ENCODE data around the gene CETP.

Gene CETP

GRCh38 chr16:56975714-56976113 lies 14.0 kb downstream of the CETP start:
- no peak overlapping the region for H3K4me3 ChIP-seq (ENCODE audit: low read depth, low read length)
- TF ChIP-seq, protein P1, sequence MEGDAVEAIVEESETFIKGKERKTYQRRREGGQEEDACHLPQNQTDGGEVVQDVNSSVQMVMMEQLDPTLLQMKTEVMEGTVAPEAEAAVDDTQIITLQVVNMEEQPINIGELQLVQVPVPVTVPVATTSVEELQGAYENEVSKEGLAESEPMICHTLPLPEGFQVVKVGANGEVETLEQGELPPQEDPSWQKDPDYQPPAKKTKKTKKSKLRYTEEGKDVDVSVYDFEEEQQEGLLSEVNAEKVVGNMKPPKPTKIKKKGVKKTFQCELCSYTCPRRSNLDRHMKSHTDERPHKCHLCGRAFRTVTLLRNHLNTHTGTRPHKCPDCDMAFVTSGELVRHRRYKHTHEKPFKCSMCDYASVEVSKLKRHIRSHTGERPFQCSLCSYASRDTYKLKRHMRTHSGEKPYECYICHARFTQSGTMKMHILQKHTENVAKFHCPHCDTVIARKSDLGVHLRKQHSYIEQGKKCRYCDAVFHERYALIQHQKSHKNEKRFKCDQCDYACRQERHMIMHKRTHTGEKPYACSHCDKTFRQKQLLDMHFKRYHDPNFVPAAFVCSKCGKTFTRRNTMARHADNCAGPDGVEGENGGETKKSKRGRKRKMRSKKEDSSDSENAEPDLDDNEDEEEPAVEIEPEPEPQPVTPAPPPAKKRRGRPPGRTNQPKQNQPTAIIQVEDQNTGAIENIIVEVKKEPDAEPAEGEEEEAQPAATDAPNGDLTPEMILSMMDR (IDR thresholded peaks at IDR 0.05; ENCODE audit: control insufficient read depth, extremely low read depth, insufficient read depth) = no peak
- DNase-seq (ENCODE audit: low read depth) = no peak

- DNase-seq (ENCODE audit: low read depth) = no peak
- H3K4me3 ChIP-seq (ENCODE audit: low read depth, low read length) = no peak overlapping the region
- TF ChIP-seq, protein P1 (IDR thresholded peaks at IDR 0.05; ENCODE audit: control insufficient read depth, extremely low read depth, insufficient read depth) = no peak
These were observed 15.5 kb downstream of the CETP start for GRCh38 chr16:56977216-56977615.

GRCh38 chr16:56977823-56978430 lies 16.2 kb downstream of the CETP start:
- TF ChIP-seq, protein P1 (IDR thresholded peaks at IDR 0.05; ENCODE audit: control insufficient read depth, extremely low read depth, insufficient read depth) = no peak
- H3K4me3 ChIP-seq (ENCODE audit: low read depth, low read length) = no peak overlapping the region
- DNase-seq (ENCODE audit: low read depth) = no peak

- DNase-seq (ENCODE audit: low read depth) = no peak
- H3K4me3 ChIP-seq (ENCODE audit: low read depth, low read length) = no peak overlapping the region
- TF ChIP-seq, protein P1 (IDR thresholded peaks at IDR 0.05; ENCODE audit: control insufficient read depth, extremely low read depth, insufficient read depth) = no peak
These were observed 18.4 kb downstream of the CETP start for GRCh38 chr16:56980201-56980535.

DNA sequence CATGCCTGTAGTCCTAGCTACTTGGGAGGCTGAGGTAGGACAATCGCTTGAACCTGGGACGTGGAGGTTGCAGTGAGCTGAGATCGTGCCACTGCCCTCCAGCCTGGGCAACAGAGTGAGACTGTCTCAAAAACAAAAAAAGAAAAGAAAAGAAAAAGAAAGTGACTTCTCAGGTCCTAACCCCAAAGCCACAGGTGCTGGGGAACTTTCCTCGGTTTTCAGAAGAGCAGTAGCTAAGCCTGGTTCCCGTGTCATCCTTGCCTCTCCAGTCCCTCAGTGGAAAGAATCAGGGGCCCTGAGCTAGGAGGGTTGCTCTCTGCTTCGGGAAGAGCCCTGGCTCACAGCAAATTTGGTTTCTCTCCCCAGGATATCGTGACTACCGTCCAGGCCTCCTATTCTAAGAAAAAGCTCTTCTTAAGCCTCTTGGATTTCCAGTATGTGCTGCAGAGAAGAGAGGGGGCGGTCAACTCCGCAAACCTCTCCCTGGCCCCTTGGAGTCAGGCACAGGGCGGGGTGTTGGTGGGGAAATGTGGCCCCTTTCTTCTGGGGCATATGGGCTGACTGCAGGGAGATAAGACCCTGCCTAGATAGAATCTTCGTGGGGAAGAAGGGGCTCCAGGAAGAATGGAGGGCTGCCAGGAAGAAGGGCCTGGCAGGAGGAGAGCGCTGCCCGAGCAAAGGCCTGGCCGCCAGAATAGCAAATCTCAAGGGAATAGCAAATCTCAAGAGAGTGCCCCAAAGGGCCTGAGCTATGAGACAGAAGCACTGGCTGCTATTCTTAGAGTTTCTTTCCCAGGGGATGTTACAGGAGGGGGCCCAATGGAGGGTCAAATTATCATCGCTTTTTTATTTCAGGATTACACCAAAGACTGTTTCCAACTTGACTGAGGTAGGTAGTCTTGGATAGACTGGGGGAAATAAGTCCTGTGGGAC lies 19.3 kb downstream of the CETP start:
- TF ChIP-seq, protein P1 (IDR thresholded peaks at IDR 0.05; ENCODE audit: control insufficient read depth, extremely low read depth, insufficient read depth) = no peak
- DNase-seq (ENCODE audit: low read depth) = no peak
- H3K4me3 ChIP-seq (ENCODE audit: low read depth, low read length) = no peak overlapping the region

DNA sequence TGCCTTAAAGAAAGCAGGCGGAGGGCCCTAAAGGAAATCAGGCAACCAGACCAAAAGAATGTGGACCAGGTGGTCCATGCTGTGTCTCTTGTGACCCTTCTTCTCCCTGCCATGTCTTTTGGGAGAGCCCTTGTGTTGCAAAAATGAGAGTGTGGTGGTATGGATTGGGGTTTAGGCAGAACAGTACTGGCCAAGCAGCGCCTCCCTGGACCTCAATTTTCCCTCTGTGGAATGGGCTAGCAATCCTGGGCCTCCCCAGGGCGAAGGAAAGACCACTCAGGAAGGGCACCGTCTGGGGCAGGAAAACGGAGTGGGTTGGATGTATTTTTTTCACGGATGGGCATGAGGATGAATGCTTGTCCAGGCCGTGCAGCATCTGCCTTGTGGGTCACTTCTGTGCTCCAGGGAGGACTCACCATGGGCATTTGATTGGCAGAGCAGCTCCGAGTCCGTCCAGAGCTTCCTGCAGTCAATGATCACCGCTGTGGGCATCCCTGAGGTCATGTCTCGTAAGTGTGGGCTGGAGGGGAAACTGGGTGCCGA lies 20.1 kb downstream of the CETP start:
- no peak overlapping the region for H3K4me3 ChIP-seq (ENCODE audit: low read depth, low read length)
- TF ChIP-seq, protein P1 (IDR thresholded peaks at IDR 0.05; ENCODE audit: control insufficient read depth, extremely low read depth, insufficient read depth) = no peak
- DNase-seq (ENCODE audit: low read depth) = no peak
